Cardiac muscle cell (in vitro differentiated cells and primary cell): ENCODE data around the gene NEDD4L. TPM values are rescaled to one million over a fixed set of nuclear protein-coding genes. Genes with fewer than 3 reads are reported as not detected.

Source experiments
- DNase-seq, 2 donors: peaks; one replicate each; pipeline versions ENCODE4 v3.0.0 to v3.0.0-alpha.2; 2010 to 2017; ENCODE audit warnings: low read depth in 1 of 2, low spot score in 1 of 2
- H3K27ac ChIP-seq: fragments of 200-600 bp; sonication (generic); 2 replicates; pipeline ENCODE4 v1.5.1; 2016
- H3K27me3 ChIP-seq: fragments of 200-600 bp; sonication (generic); 2 replicates; pipeline ENCODE4 v1.6.0; 2016; ENCODE audit warnings: control low read depth
- H3K36me3 ChIP-seq: fragments of 200-600 bp; sonication (generic); 2 replicates; pipeline ENCODE4 v1.5.1; 2016; ENCODE audit warnings: control low read depth
- H3K4me1 ChIP-seq: fragments of 200-600 bp; sonication (generic); 2 replicates; pipeline ENCODE4 v1.8.1; 2017; ENCODE audit warnings: low read depth, mild to moderate bottlenecking, mixed run types
- H3K4me3 ChIP-seq: fragments of 200-600 bp; sonication (generic); 2 replicates; pipeline ENCODE4 v1.5.1; 2016; ENCODE audit warnings: mild to moderate bottlenecking
- H3K9me3 ChIP-seq: fragments of 200-600 bp; sonication (generic); 2 replicates; pipeline ENCODE4 v1.5.1; 2017; ENCODE audit warnings: low read depth, mild to moderate bottlenecking, control low read depth
- polyA plus RNA-seq: library from polyadenylated mRNA; unstranded; fragments of >200 nt; fragmentation: Nextera tagmentation; extraction: Ambion mirVana; gene quantifications from 2 replicates; pipeline ENCODE4 v1.2.1, GENCODE V29; 2016
- total RNA-seq: library from RNA; depleted of rRNA; stranded (reverse); fragments of >200 nt; gene quantifications from 2 replicates; pipeline ENCODE4 v1.2.3, GENCODE V29; 2016
- TF ChIP-seq, protein P1 (sequence below): IDR thresholded peaks from 2 replicates; pipeline ENCODE4 v1.5.1; 2012; ENCODE audit warnings: low read depth, mild to moderate bottlenecking, low read length

NEDD4L gene
- total and polyA plus RNA-seq, 2 experiments from 2014 or later: 30.8 to 40.5 TPM

DNA sequence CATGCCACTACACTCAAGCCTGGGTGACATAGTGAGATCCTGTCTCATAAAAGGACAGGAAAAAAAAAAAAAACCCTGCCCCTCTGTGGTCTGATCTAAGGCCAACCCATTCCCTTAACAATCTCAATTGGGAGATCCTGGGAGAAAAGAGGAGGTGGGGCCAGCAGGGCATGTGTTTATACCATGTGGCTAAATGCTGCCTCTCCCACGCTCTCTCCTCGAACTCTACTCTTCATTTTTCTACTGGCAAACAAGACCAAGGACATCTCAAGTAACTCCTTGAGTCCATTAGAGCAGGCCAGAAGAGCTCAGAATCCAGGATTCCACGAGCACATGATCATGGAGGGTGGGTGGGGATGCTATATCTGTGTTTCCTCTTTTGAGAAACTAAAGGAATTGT, 16.7 kb upstream of the NEDD4L start:
- Histone ChIP-seq H3K27ac (no peak overlapping the region), H3K27me3 (no peaks in the 10 kb centered on the region), H3K4me3 (no peak overlapping the region), H3K36me3 (no peaks in the 10 kb centered on the region), H3K4me1 (no peaks in the 10 kb centered on the region), H3K9me3 (no peaks in the 10 kb centered on the region)
- no peak for DNase-seq
- TF ChIP-seq, protein P1, sequence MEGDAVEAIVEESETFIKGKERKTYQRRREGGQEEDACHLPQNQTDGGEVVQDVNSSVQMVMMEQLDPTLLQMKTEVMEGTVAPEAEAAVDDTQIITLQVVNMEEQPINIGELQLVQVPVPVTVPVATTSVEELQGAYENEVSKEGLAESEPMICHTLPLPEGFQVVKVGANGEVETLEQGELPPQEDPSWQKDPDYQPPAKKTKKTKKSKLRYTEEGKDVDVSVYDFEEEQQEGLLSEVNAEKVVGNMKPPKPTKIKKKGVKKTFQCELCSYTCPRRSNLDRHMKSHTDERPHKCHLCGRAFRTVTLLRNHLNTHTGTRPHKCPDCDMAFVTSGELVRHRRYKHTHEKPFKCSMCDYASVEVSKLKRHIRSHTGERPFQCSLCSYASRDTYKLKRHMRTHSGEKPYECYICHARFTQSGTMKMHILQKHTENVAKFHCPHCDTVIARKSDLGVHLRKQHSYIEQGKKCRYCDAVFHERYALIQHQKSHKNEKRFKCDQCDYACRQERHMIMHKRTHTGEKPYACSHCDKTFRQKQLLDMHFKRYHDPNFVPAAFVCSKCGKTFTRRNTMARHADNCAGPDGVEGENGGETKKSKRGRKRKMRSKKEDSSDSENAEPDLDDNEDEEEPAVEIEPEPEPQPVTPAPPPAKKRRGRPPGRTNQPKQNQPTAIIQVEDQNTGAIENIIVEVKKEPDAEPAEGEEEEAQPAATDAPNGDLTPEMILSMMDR: no peak

DNA sequence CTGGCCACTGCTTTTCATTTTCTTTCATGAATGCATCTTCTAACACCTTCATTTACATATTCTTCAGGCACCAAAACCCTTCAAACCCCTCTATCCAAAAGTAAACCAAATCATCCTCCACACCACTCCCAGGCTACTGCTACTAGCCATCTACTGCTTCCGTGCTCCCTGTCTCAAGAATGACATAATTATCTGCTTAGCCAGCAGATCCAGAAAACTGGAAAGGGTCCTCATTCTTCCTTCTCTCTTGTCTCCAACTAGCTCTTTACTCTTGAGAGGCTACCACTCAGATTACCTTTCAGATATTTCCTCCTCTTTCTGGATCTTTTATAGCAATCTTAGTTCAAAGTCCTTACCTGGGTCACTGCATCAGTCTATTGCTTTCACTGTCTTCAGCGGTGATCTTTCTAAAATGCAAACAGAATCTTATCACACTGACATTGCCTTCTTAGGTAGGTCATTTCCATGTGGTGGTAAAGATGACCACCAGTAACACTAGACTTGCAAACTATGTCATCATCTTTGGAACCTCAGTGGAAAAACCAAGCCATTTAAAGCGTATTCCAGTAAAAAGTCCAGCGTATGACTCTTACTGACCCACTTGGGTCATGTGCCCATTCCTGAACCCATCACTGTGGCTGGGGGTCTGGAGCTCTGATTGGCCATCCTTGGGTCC, 15.8 kb upstream of the NEDD4L start:
- H3K36me3 ChIP-seq: no peaks in the 10 kb centered on the region
- no peak for DNase-seq
- H3K4me3 ChIP-seq: no peak overlapping the region
- H3K4me1 ChIP-seq: no peaks in the 10 kb centered on the region
- H3K27ac ChIP-seq: no peak overlapping the region
- H3K27me3 ChIP-seq: no peaks in the 10 kb centered on the region
- H3K9me3 ChIP-seq: no peaks in the 10 kb centered on the region
- TF ChIP-seq, protein P1: no peak

DNA sequence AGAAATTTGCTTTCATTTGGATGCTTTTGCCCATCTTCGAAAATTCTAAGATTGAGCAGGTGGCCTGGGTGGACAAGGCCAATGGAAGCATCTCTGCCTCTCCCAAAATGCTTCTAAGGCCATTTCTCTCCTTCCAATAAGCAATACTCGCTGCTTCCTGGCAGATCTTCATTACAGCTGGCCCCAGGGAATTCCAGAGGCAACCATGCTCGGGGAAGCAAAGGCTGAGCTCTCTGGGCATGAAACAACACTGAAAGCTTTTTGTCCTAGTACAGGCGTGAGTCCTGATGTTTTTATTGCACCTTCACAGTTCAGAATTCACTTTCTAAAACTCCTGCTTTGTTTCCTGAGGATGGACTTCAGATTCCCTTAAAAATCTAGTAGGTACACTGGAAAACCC, 11.8 kb upstream of the NEDD4L start:
- Histone ChIP-seq H3K36me3 (no peaks in the 10 kb centered on the region), H3K4me1 (no peaks in the 10 kb centered on the region), H3K9me3 (no peaks in the 10 kb centered on the region), H3K27me3 (no peaks in the 10 kb centered on the region), H3K27ac (no peak overlapping the region), H3K4me3 (no peak overlapping the region)
- DNase-seq: no peak
- TF ChIP-seq, protein P1: no peak

DNA sequence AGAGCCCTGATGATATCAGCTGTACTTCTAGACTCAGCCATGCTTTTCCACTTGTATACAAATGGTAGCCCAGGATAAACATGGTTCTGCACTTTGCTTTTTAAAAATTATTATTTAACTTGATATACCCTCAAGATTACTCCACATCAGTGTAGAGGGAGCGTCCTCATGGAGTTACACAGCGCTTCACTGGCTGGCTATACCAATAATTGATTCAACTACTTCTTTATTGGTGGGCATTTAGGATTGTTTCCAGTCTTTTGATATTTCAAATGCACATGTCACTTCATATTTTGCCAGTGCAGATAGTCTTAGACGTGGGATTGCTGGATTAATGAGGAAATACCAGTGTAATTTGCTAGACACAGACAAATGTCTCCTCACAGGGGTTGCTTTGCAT, 10.8 kb upstream of the NEDD4L start:
- no peak for DNase-seq
- H3K4me1 ChIP-seq: no peaks in the 10 kb centered on the region
- H3K27me3 ChIP-seq: no peaks in the 10 kb centered on the region
- TF ChIP-seq, protein P1: no peak
- no peak overlapping the region for H3K27ac ChIP-seq
- no peaks in the 10 kb centered on the region for H3K36me3 ChIP-seq
- H3K9me3 ChIP-seq: no peaks in the 10 kb centered on the region
- H3K4me3 ChIP-seq: no peak overlapping the region

DNA sequence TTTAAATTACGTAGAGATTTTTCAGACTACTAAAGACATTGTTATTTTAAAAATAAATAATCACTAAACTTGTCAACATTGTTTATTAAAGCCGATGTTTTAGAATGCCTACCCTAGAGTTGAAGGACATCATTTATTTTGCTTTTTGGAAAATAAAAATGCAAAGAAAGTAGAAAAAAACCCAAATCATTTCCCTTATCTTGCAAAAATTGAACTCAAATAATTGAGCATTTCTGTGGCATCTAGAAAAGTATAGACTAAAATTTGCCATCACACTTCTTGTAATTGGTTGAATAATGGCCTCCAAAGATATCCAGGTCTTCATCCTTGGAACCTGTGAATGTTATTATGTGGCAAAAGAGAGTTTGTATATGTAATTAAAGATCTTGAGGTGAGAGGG, 9.7 kb upstream of the NEDD4L start:
- Histone ChIP-seq H3K9me3 (no peaks in the 10 kb centered on the region), H3K36me3 (no peaks in the 10 kb centered on the region), H3K27ac (no peak overlapping the region), H3K4me1 (no peaks in the 10 kb centered on the region), H3K4me3 (no peak overlapping the region), H3K27me3 (no peaks in the 10 kb centered on the region)
- no peak for DNase-seq
- TF ChIP-seq, protein P1: no peak
